Measurements from ENCODE around the gene ORC5.

DNA sequence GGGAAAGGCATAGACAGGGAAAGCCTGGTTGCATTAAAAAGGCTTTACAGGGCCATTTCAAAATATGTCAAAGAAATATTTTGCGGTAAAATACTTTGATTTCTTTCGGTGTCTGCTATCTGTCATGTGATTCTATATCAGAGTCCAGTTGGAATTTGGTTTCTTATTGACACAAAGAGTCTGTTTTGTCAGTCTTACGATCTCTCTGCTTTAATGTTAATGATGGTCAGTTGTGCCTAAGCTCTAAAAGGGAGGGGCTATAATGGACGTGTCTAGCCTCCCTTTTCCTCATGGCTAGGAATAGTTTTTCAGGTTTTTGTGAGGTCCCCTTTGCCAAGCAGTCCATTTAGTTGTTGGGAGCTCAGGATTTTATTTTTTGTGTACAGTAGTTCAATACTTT, 31.5 kb downstream of the ORC5 start:
- TF ChIP-seq, protein P1, sequence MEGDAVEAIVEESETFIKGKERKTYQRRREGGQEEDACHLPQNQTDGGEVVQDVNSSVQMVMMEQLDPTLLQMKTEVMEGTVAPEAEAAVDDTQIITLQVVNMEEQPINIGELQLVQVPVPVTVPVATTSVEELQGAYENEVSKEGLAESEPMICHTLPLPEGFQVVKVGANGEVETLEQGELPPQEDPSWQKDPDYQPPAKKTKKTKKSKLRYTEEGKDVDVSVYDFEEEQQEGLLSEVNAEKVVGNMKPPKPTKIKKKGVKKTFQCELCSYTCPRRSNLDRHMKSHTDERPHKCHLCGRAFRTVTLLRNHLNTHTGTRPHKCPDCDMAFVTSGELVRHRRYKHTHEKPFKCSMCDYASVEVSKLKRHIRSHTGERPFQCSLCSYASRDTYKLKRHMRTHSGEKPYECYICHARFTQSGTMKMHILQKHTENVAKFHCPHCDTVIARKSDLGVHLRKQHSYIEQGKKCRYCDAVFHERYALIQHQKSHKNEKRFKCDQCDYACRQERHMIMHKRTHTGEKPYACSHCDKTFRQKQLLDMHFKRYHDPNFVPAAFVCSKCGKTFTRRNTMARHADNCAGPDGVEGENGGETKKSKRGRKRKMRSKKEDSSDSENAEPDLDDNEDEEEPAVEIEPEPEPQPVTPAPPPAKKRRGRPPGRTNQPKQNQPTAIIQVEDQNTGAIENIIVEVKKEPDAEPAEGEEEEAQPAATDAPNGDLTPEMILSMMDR (conservative IDR thresholded peaks at IDR 0.05), result no peak
- no peak for TF ChIP-seq ZFX (IDR thresholded peaks at IDR 0.05)
